ENCODE results near the gene AMELY.

DNA sequence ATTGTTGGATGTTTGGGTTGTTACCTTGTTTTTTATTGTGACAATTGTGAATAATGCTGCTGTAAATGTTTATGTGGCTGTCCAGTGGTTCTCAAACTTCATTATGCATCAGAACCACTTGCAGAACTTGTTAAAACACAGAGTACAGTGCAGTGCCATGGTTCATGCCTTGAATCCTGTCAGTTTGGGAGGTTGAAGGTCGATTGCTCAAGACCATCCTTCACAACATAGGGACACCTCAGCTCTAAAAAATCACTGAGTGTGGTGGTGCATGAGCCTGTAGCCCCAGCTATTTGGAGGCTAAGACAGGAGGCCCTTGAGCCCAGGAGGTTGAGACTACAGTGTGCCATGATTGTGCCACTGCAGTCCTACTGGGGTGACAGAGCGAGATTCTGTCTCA lies 23.9 kb upstream of the AMELY start:
- TF ChIP-seq CTCF (conservative IDR thresholded peaks at IDR 0.05): no peak
- no peak for TF ChIP-seq ZFX (IDR thresholded peaks at IDR 0.05)

Measured in C4-2B (cell line).